ENCODE results near the gene MIGA1. TPM values are rescaled to one million over a fixed set of nuclear protein-coding genes. Genes with fewer than 3 reads are reported as not detected.

MIGA1 gene
- total RNA-seq, 2 experiments from 2014 or later = 12.2 to 15.8 TPM

GRCh38 chr1:77857552-77857951 lies 78.1 kb downstream of the MIGA1 start:
- peaks cover 86% of the 10 kb centered on the region for H3K36me3 Mint-ChIP-seq (ENCODE audit: low read depth)
- H3K4me1 Mint-ChIP-seq (ENCODE audit: low read depth) = peaks cover 5% of the 10 kb centered on the region
- CTCF ChIA-PET = interaction anchor here (0.6 kb wide), 1 partner anchor 61 kb away, joined by 3 read pairs; no protein-coding TSS in a partner anchor

GRCh38 chr1:77858725-77859124 lies 79.3 kb downstream of the MIGA1 start:
- H3K9me3 Mint-ChIP-seq = peaks cover 5% of the 10 kb centered on the region
- H3K27me3 Mint-ChIP-seq = no peaks in the 10 kb centered on the region
- Histone ChIP-seq H3K9me3 (ENCODE audit: control insufficient read depth in 1 of 2, insufficient read depth in 1 of 2, low read length in 2 of 2) (no peaks in the 10 kb centered on the region), H3K27ac (ENCODE audit: low read depth in 1 of 2, low read length in 2 of 2) (no peak overlapping the region), H3K4me3 (ENCODE audit: low read length) (no peak overlapping the region), H3K36me3 (ENCODE audit: insufficient read depth, low read length) (peaks cover 38% of the 10 kb centered on the region), H3K27me3 (ENCODE audit: control insufficient read depth in 1 of 2, insufficient read depth in 2 of 2, low read length in 2 of 2) (no peaks in the 10 kb centered on the region), H3K4me1 (ENCODE audit: insufficient read depth, low read length) (no peaks in the 10 kb centered on the region)
- TF ChIP-seq CTCF (IDR thresholded peaks at IDR 0.05) = no peak
- intact Hi-C loops (cut with DNase I, micrococcal nuclease) = no loop called here
- POLR2A ChIA-PET = interaction anchor here (0.7 kb wide), 1 partner anchor 204 kb away, joined by 3 read pairs; no protein-coding TSS in a partner anchor
- peaks cover 5% of the 10 kb centered on the region for H3K4me1 Mint-ChIP-seq (ENCODE audit: low read depth)
- peaks cover 88% of the 10 kb centered on the region for H3K36me3 Mint-ChIP-seq (ENCODE audit: low read depth)
- DNase-seq (no peak), ATAC-seq (ENCODE audit: poor library complexity) (no peak)
- no peak overlapping the region for H3K4me3 Mint-ChIP-seq
- CTCF ChIA-PET = no interaction called here
- no peak overlapping the region for H3K27ac Mint-ChIP-seq

More at GRCh38 chr1:77857552-77857951, 78.1 kb downstream of the MIGA1 start:
- no peaks in the 10 kb centered on the region for H3K27me3 ChIP-seq (ENCODE audit: control insufficient read depth in 1 of 2, insufficient read depth in 2 of 2, low read length in 2 of 2)
- H3K4me1 ChIP-seq (ENCODE audit: insufficient read depth, low read length) = no peaks in the 10 kb centered on the region
- H3K9me3 ChIP-seq (ENCODE audit: control insufficient read depth in 1 of 2, insufficient read depth in 1 of 2, low read length in 2 of 2) = peaks cover 0 to 4% of the 10 kb centered on the region in 2 experiments
- Mint-ChIP-seq H3K27ac (no peak overlapping the region), H3K9me3 (peaks cover 5% of the 10 kb centered on the region), H3K27me3 (no peaks in the 10 kb centered on the region), H3K4me3 (no peak overlapping the region)
- TF ChIP-seq CTCF (IDR thresholded peaks at IDR 0.05) = no peak
- intact Hi-C loops (cut with DNase I, micrococcal nuclease) = no loop called here
- POLR2A ChIA-PET = no interaction called here
- ATAC-seq (ENCODE audit: poor library complexity) (no peak), DNase-seq (no peak)
- no peak overlapping the region for H3K4me3 ChIP-seq (ENCODE audit: low read length)
- peaks cover 33% of the 10 kb centered on the region for H3K36me3 ChIP-seq (ENCODE audit: insufficient read depth, low read length)
- H3K27ac ChIP-seq (ENCODE audit: low read depth in 1 of 2, low read length in 2 of 2) = no peak overlapping the region

- Mint-ChIP-seq H3K9me3 (peaks cover under 1% of the 10 kb centered on the region), H3K27ac (no peak overlapping the region), H3K4me3 (no peak overlapping the region), H3K36me3 (ENCODE audit: low read depth) (peaks cover 86% of the 10 kb centered on the region), H3K27me3 (no peaks in the 10 kb centered on the region), H3K4me1 (ENCODE audit: low read depth) (peaks cover 5% of the 10 kb centered on the region)
- Histone ChIP-seq H3K27ac (ENCODE audit: low read depth in 1 of 2, low read length in 2 of 2) (no peak overlapping the region), H3K4me3 (ENCODE audit: low read length) (no peak overlapping the region), H3K4me1 (ENCODE audit: insufficient read depth, low read length) (no peaks in the 10 kb centered on the region), H3K36me3 (ENCODE audit: insufficient read depth, low read length) (peaks cover 38% of the 10 kb centered on the region), H3K9me3 (ENCODE audit: control insufficient read depth in 1 of 2, insufficient read depth in 1 of 2, low read length in 2 of 2) (no peaks in the 10 kb centered on the region), H3K27me3 (ENCODE audit: control insufficient read depth in 1 of 2, insufficient read depth in 2 of 2, low read length in 2 of 2) (no peaks in the 10 kb centered on the region)
- CTCF ChIA-PET = no interaction called here
- POLR2A ChIA-PET = no interaction called here
- DNase-seq (no peak), ATAC-seq (ENCODE audit: poor library complexity) (no peak)
- intact Hi-C loops (cut with DNase I, micrococcal nuclease) = no loop called here
- TF ChIP-seq CTCF (IDR thresholded peaks at IDR 0.05) = no peak
Observed at GRCh38 chr1:77859248-77859647, 79.8 kb downstream of the MIGA1 start.

All from CD4-positive, alpha-beta T cell (primary cell).